Measurements from ENCODE around the gene PPHLN1.

GRCh38 chr12:42282294-42282693, 43.7 kb upstream of the PPHLN1 start:
- no peak for TF ChIP-seq POLR2A (IDR thresholded peaks at IDR 0.05)
- no peak for TF ChIP-seq CTCF (IDR thresholded peaks at IDR 0.05)

Measured in lower leg skin (tissue), 3 donors.